ENCODE data around the gene COX8A. TPM values are rescaled to one million over a fixed set of nuclear protein-coding genes. Genes with fewer than 3 reads are reported as not detected.

Gene COX8A
- total and polyA plus RNA-seq, 10 of the 15 experiments (the other 5 are each of a cell fraction or from before 2014, with no cell fraction given): 243 to 1,476 (median 522) TPM

DNA sequence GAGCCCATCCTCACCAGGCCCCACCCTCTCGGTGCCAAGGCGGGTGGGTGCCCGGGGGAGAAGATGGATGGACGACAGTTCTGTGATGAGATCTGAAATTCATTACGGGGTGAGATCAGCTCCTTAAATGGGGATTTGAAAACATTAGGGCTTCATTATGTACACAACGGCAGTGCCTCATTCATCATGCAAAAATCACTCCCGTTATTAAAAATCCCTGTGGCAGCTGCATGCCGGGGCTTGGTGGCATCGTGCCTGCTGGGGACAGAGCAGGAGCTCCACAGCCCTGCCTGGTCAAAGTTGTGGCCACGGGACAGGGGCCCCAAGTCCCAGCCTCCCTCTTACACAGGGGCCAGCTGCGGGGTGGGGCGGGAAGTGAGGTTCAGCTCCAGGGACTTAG lies 32.0 kb downstream of the COX8A start:
- no peak overlapping the region for H3K4me3 ChIP-seq
- no peak for TF ChIP-seq RFX5 (IDR thresholded peaks at IDR 0.05; ENCODE audit: low read depth, low read length)
- TF ChIP-seq, protein P1, sequence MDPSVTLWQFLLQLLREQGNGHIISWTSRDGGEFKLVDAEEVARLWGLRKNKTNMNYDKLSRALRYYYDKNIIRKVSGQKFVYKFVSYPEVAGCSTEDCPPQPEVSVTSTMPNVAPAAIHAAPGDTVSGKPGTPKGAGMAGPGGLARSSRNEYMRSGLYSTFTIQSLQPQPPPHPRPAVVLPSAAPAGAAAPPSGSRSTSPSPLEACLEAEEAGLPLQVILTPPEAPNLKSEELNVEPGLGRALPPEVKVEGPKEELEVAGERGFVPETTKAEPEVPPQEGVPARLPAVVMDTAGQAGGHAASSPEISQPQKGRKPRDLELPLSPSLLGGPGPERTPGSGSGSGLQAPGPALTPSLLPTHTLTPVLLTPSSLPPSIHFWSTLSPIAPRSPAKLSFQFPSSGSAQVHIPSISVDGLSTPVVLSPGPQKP (IDR thresholded peaks at IDR 0.05; ENCODE audit: low read depth, low read length): no peak
- no peak for TF ChIP-seq POLR2A (IDR thresholded peaks at IDR 0.05; ENCODE audit: low read depth, low read length)
- TF ChIP-seq SMAD1 (IDR thresholded peaks at IDR 0.05; ENCODE audit: low read depth, partially characterized antibody): no peak
- TF ChIP-seq IRF4 (IDR thresholded peaks at IDR 0.05; ENCODE audit: low read depth, low read length): no peak
- no peak for TF ChIP-seq NFXL1 (IDR thresholded peaks at IDR 0.05; ENCODE audit: borderline replicate concordance)
- no peak for TF ChIP-seq RBBP5 (conservative IDR thresholded peaks at IDR 0.05)
- TF ChIP-seq TAF1 (IDR thresholded peaks at IDR 0.05; ENCODE audit: borderline replicate concordance, low read depth, low read length): no peak
- no peak for TF ChIP-seq MEF2A (IDR thresholded peaks at IDR 0.05; ENCODE audit: insufficient read depth, low read depth, low read length)
- no peak for TF ChIP-seq STAT3 (IDR thresholded peaks at IDR 0.05; ENCODE audit: low read depth, low read length)
- TF ChIP-seq, protein P2, sequence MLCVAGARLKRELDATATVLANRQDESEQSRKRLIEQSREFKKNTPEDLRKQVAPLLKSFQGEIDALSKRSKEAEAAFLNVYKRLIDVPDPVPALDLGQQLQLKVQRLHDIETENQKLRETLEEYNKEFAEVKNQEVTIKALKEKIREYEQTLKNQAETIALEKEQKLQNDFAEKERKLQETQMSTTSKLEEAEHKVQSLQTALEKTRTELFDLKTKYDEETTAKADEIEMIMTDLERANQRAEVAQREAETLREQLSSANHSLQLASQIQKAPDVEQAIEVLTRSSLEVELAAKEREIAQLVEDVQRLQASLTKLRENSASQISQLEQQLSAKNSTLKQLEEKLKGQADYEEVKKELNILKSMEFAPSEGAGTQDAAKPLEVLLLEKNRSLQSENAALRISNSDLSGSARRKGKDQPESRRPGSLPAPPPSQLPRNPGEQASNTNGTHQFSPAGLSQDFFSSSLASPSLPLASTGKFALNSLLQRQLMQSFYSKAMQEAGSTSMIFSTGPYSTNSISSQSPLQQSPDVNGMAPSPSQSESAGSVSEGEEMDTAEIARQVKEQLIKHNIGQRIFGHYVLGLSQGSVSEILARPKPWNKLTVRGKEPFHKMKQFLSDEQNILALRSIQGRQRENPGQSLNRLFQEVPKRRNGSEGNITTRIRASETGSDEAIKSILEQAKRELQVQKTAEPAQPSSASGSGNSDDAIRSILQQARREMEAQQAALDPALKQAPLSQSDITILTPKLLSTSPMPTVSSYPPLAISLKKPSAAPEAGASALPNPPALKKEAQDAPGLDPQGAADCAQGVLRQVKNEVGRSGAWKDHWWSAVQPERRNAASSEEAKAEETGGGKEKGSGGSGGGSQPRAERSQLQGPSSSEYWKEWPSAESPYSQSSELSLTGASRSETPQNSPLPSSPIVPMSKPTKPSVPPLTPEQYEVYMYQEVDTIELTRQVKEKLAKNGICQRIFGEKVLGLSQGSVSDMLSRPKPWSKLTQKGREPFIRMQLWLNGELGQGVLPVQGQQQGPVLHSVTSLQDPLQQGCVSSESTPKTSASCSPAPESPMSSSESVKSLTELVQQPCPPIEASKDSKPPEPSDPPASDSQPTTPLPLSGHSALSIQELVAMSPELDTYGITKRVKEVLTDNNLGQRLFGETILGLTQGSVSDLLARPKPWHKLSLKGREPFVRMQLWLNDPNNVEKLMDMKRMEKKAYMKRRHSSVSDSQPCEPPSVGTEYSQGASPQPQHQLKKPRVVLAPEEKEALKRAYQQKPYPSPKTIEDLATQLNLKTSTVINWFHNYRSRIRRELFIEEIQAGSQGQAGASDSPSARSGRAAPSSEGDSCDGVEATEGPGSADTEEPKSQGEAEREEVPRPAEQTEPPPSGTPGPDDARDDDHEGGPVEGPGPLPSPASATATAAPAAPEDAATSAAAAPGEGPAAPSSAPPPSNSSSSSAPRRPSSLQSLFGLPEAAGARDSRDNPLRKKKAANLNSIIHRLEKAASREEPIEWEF (IDR thresholded peaks at IDR 0.05; ENCODE audit: insufficient replicate concordance, low read depth, low read length): no peak
- no peak for TF ChIP-seq GATAD2B (conservative IDR thresholded peaks at IDR 0.05; ENCODE audit: low read depth)
- TF ChIP-seq, protein P3, sequence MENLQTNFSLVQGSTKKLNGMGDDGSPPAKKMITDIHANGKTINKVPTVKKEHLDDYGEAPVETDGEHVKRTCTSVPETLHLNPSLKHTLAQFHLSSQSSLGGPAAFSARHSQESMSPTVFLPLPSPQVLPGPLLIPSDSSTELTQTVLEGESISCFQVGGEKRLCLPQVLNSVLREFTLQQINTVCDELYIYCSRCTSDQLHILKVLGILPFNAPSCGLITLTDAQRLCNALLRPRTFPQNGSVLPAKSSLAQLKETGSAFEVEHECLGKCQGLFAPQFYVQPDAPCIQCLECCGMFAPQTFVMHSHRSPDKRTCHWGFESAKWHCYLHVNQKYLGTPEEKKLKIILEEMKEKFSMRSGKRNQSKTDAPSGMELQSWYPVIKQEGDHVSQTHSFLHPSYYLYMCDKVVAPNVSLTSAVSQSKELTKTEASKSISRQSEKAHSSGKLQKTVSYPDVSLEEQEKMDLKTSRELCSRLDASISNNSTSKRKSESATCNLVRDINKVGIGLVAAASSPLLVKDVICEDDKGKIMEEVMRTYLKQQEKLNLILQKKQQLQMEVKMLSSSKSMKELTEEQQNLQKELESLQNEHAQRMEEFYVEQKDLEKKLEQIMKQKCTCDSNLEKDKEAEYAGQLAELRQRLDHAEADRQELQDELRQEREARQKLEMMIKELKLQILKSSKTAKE (IDR thresholded peaks at IDR 0.05; ENCODE audit: low read depth, poor library complexity, severe bottlenecking): no peak
- no peak for TF ChIP-seq RB1 (IDR thresholded peaks at IDR 0.05; ENCODE audit: borderline replicate concordance)

More for the DNA sequence above, 32.0 kb downstream of the COX8A start:
- in situ Hi-C loops (cut with MboI): no loop called here
- Histone ChIP-seq H3K36me3 (ENCODE audit: control insufficient read depth in 2 of 2, insufficient read depth in 2 of 2, low read length in 1 of 2) (no peaks in the 10 kb centered on the region), H2AFZ (ENCODE audit: control insufficient read depth, low read depth, low read length) (no peak overlapping the region), H3K4me1 (ENCODE audit: control insufficient read depth, insufficient read depth, low read length) (no peaks in the 10 kb centered on the region; the same call in 1 of the 2 replicates), H3K9me3 (replicated peaks; ENCODE audit: control insufficient read depth, insufficient read depth, low read length) (peaks cover 3% of the 10 kb centered on the region; the same call in 2 of the 3 replicates), H3K27me3 (replicated peaks in 1 of 2; ENCODE audit: control insufficient read depth in 2 of 2, insufficient read depth in 2 of 2, low read length in 1 of 2) (no peaks in the 10 kb centered on the region; a peak in 3 of 4 replicates), H3K4me2 (ENCODE audit: control insufficient read depth, insufficient read depth) (no peak overlapping the region), H4K20me1 (ENCODE audit: control insufficient read depth, insufficient read depth) (no peaks in the 10 kb centered on the region; the same call in 1 of the 2 replicates), H3K27ac (ENCODE audit: control insufficient read depth, insufficient read depth) (no peak overlapping the region), H3K79me2 (ENCODE audit: control insufficient read depth, insufficient read depth, low read length) (no peaks in the 10 kb centered on the region), H3K9ac (ENCODE audit: control insufficient read depth, insufficient read depth, low read length) (no peak overlapping the region)
- SMC1A ChIA-PET (ENCODE audit: uncharacterized antibody, unreplicated experiment): interaction anchor here (1.2 kb wide), 1 partner anchor 142 kb away, joined by 3 read pairs; no protein-coding TSS in a partner anchor
- FAIRE-seq (no peak), DNase-seq (ENCODE audit: low read depth, low spot score) (no peak), ATAC-seq (no peak)
- no TSS peak for BruUV-seq (replicated peaks)
- POLR2A ChIA-PET: no interaction called here
- CTCF ChIA-PET: no interaction called here
- intact Hi-C loops (cut with micrococcal nuclease; ENCODE audit: unreplicated experiment): no loop called here
- RAD21 ChIA-PET (ENCODE audit: unreplicated experiment): no interaction called here
- WGBS (ENCODE audit: insufficient coverage, insufficient replicate concordance, low lambda C conversion rate, missing lambda C conversion rate): 47% methylated on average over 12 of the region's 12 CpGs
